Choroid plexus epithelial cell (primary cell): ENCODE results near the gene FKRP.
A peak's percentile ranks its signal among the peaks of the same experiment; 100 is the strongest.
"Not testable (repeated sequence)": the region's sequence is repeated elsewhere in the genome, so short reads cannot be mapped to it uniquely, and the experiment has no call there.

ENCODE experiments used
- DNase-seq: peaks from one replicate; pipeline ENCODE4 v3.0.0-alpha.2; 2010; ENCODE audit warnings: low read depth
- H3K4me3 ChIP-seq: 2 replicates; pipeline ENCODE4 v1.5.1; 2011; ENCODE audit warnings: low read depth, mild to moderate bottlenecking, control low read depth, low read length, moderate library complexity
- TF ChIP-seq, protein P1 (sequence below): conservative IDR thresholded peaks from 2 replicates; pipeline ENCODE4 v1.5.1; 2011; ENCODE audit warnings: low read depth, mild to moderate bottlenecking, control low read depth, inconsistent platforms, low read length, moderate library complexity

FKRP gene

GRCh38 chr19:46704379-46705076 lies 41.3 kb upstream of the FKRP start:
- H3K4me3 ChIP-seq = no peak overlapping the region
- TF ChIP-seq, protein P1, sequence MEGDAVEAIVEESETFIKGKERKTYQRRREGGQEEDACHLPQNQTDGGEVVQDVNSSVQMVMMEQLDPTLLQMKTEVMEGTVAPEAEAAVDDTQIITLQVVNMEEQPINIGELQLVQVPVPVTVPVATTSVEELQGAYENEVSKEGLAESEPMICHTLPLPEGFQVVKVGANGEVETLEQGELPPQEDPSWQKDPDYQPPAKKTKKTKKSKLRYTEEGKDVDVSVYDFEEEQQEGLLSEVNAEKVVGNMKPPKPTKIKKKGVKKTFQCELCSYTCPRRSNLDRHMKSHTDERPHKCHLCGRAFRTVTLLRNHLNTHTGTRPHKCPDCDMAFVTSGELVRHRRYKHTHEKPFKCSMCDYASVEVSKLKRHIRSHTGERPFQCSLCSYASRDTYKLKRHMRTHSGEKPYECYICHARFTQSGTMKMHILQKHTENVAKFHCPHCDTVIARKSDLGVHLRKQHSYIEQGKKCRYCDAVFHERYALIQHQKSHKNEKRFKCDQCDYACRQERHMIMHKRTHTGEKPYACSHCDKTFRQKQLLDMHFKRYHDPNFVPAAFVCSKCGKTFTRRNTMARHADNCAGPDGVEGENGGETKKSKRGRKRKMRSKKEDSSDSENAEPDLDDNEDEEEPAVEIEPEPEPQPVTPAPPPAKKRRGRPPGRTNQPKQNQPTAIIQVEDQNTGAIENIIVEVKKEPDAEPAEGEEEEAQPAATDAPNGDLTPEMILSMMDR = peak; percentile 90
- DNase-seq = peak; percentile 52

GRCh38 chr19:46710687-46711086 lies 35.2 kb upstream of the FKRP start:
- no peak for DNase-seq
- TF ChIP-seq, protein P1 = no peak
- no peak overlapping the region for H3K4me3 ChIP-seq

GRCh38 chr19:46712768-46713338 lies 33.0 kb upstream of the FKRP start:
- DNase-seq = not testable (repeated sequence)

DNA sequence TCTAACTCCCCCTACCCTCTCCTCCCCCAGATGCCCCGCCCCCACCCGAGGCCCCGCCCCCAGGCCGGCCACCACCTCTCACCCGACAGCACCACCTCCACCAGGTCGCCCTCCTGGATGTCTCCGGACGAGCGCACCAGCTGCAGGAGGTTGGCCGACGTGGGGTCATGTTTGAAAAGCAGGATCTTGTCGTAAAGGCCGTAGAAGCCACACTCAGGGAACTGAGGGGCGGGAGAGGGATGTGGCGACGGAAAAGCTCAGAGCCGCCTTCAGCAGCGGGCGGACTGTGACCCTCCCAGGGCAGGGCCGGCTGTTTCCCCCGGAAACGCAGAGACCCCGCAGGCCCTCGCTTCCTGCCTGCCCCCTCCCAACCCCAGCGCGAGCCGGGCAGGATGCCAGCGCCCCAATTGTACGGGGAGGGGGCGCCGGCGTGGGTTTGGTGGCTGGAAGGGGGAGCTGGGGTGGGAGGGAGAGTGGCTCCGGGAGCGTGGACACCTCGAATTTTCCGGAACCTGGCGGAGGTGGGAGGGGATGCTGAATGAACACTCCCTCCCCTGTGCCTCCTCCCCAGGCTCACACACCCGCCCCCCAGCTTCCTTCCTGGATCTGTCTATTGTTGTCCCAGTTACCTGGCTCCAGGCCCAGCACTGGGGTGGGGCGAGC lies 31.9 kb upstream of the FKRP start:
- TF ChIP-seq, protein P1 = no peak
- DNase-seq = peak; percentile 85
- peak overlapping the region; percentile 74 for H3K4me3 ChIP-seq

More at GRCh38 chr19:46712768-46713338, 33.0 kb upstream of the FKRP start:
- H3K4me3 ChIP-seq = not testable (repeated sequence)

DNA sequence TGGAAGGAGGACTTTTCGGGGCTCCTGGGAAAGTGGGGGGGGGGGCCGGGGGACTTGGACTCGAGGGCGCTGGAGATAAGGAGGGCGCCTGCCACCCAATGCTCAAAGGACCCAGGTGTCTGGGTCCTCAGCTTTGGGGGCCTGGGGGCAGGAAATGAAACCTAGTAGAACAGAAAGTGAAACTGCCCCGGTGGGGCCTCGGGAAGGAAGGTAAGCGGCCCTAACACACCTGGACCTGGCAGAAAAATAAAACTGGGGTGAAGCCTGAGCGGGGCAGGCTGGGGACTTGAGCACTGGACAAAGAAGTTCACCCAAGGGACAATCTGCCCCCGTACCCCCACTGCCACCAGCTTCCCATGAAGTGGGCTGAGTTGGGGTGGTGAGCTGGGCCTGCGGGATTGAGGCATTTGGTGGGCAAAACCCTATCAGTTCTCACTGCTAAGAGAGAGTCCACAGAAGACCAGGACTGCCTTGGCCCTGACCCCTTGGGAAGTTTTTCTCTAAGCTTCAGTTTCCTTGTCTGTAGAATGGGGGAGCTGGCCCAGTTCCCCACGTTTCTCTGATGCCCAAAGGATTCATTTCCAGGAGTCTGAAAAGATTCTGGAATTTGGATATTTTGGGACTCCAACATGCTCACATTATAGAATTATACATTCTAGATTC lies 31.3 kb upstream of the FKRP start:
- TF ChIP-seq, protein P1 = no peak
- no peak for DNase-seq
- peak overlapping the region; percentile 74 for H3K4me3 ChIP-seq

DNA sequence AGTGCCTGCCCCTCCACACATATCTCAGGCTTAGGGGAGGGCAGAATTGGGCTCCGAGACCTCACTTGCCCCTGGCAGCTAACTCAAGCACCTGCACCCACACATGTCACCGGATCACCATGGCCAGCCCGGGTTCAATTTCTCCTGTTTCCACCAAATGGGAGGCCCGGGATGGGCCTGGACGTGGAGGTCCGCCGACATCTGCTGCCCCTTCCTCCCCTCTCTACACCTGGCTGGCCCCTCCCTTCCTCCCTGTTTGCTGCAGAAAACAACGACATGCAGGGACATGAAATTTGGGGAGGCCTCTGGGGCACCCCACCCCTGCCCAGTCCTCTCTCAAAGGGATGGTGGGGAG lies 30.3 kb upstream of the FKRP start:
- TF ChIP-seq, protein P1 = no peak
- DNase-seq = no peak
- peak overlapping the region; percentile 81 for H3K4me3 ChIP-seq

- no peak for DNase-seq
Measured at GRCh38 chr19:46715975-46716671, 29.7 kb upstream of the FKRP start.

More at GRCh38 chr19:46715975-46716671, 29.7 kb upstream of the FKRP start:
- TF ChIP-seq, protein P1 = no peak
- peak overlapping the region; percentile 81 for H3K4me3 ChIP-seq
